Trophoblast cell (in vitro differentiated cells and primary cell): ENCODE results near the gene KCNS3.

Experiments
- DNase-seq, 2 donors: peaks; one replicate each; pipeline ENCODE4 v3.0.0-alpha.2; 2016
- H2AFZ ChIP-seq: 2 replicates; pipeline ENCODE4 v1.6.1; 2013; ENCODE audit warnings: low read length, moderate library complexity, mild to moderate bottlenecking; ENCODE audit not compliant: insufficient read depth, poor library complexity
- H2AK5ac ChIP-seq: 2 replicates; pipeline ENCODE4 v1.6.1; 2013; ENCODE audit warnings: mild to moderate bottlenecking, low read length
- H2BK120ac ChIP-seq: 2 replicates; pipeline ENCODE4 v1.6.1; 2013; ENCODE audit warnings: low read length, mild to moderate bottlenecking, moderate library complexity; ENCODE audit not compliant: insufficient read depth, poor library complexity
- H2BK12ac ChIP-seq: 2 replicates; pipeline ENCODE4 v1.6.1; 2013; ENCODE audit warnings: mild to moderate bottlenecking, low read length, moderate library complexity
- H2BK5ac ChIP-seq: 2 replicates; pipeline ENCODE4 v1.6.1; 2013; ENCODE audit warnings: low read length, low read depth, moderate library complexity, mild to moderate bottlenecking; ENCODE audit not compliant: poor library complexity
- H3K14ac ChIP-seq: 2 replicates; pipeline ENCODE4 v1.6.1; 2013; ENCODE audit warnings: mild to moderate bottlenecking, low read length
- H3K18ac ChIP-seq: 2 replicates; pipeline ENCODE4 v1.6.1; 2013; ENCODE audit warnings: mild to moderate bottlenecking, low read length
- H3K23ac ChIP-seq: 2 replicates; pipeline ENCODE4 v1.6.1; 2013; ENCODE audit warnings: low read length
- H3K27ac ChIP-seq: 2 replicates; pipeline ENCODE4 v1.5.1; 2013; ENCODE audit warnings: low read depth, mild to moderate bottlenecking, inconsistent platforms, low read length, moderate library complexity
- H3K27me3 ChIP-seq: 2 replicates; pipeline ENCODE4 v1.6.1; 2013; ENCODE audit warnings: inconsistent platforms, mild to moderate bottlenecking, low read length, moderate library complexity; ENCODE audit not compliant: insufficient read depth
- H3K36me3 ChIP-seq, 2 experiments: 1 replicate in 1 of 2; 2 replicates in 1 of 2; pipeline ENCODE4 v1.6.1; 2013; ENCODE audit warnings: low read length in 2 of 2, mild to moderate bottlenecking in 2 of 2, moderate library complexity in 1 of 2; ENCODE audit not compliant: insufficient read depth in 2 of 2, control insufficient read depth in 1 of 2
- H3K4ac ChIP-seq: 2 replicates; pipeline ENCODE4 v1.6.1; 2013; ENCODE audit warnings: low read depth, mild to moderate bottlenecking, low read length, moderate library complexity
- H3K4me1 ChIP-seq, 2 experiments: 1 replicate in 1 of 2; 2 replicates in 1 of 2; pipeline ENCODE4 v1.6.1; 2013; ENCODE audit warnings: low read length in 2 of 2, mild to moderate bottlenecking in 2 of 2, moderate library complexity in 1 of 2; ENCODE audit not compliant: insufficient read depth in 2 of 2, control insufficient read depth in 1 of 2
- H3K4me2 ChIP-seq: 2 replicates; pipeline ENCODE4 v1.6.1; 2013; ENCODE audit warnings: inconsistent platforms, mild to moderate bottlenecking, low read length, moderate library complexity
- H3K4me3 ChIP-seq: 2 replicates; pipeline ENCODE4 v1.5.1; 2013; ENCODE audit warnings: mild to moderate bottlenecking, low read depth, low read length, inconsistent platforms
- H3K79me1 ChIP-seq: one replicate; pipeline ENCODE4 v1.6.1; 2013; ENCODE audit warnings: low read length
- H3K79me2 ChIP-seq: 2 replicates; pipeline ENCODE4 v1.6.1; 2013; ENCODE audit warnings: low read length, mild to moderate bottlenecking; ENCODE audit not compliant: control insufficient read depth, insufficient read depth, poor library complexity
- H3K9ac ChIP-seq: 2 replicates; pipeline ENCODE4 v1.6.1; 2013; ENCODE audit warnings: mild to moderate bottlenecking, low read length
- H3K9me3 ChIP-seq: 2 replicates; pipeline ENCODE4 v1.6.1; 2013; ENCODE audit warnings: low read depth, mild to moderate bottlenecking, control low read depth, inconsistent platforms, low read length; ENCODE audit not compliant: insufficient read depth
- H4K12ac ChIP-seq: 2 replicates; pipeline ENCODE4 v1.6.1; 2013; ENCODE audit warnings: low read depth, mild to moderate bottlenecking, low read length, moderate library complexity
- H4K8ac ChIP-seq: 2 replicates; pipeline ENCODE4 v1.6.1; 2013; ENCODE audit warnings: low read depth, mild to moderate bottlenecking, low read length, moderate library complexity
- H4K91ac ChIP-seq: one replicate; pipeline ENCODE4 v1.6.1; 2013; ENCODE audit warnings: low read depth, mild to moderate bottlenecking, low read length, moderate library complexity
- WGBS: extraction: QIAGEN DNeasy Blood & Tissue Kit; methylation state at CpG from one replicate; pipeline ENCODE4 v1.1.7; 2013; ENCODE audit warnings: missing lambda C conversion rate; ENCODE audit not compliant: insufficient read length, insufficient coverage; ENCODE audit errors: extremely low coverage; 5-methylcytosine and 5-hydroxymethylcytosine counted together

Gene KCNS3

DNA sequence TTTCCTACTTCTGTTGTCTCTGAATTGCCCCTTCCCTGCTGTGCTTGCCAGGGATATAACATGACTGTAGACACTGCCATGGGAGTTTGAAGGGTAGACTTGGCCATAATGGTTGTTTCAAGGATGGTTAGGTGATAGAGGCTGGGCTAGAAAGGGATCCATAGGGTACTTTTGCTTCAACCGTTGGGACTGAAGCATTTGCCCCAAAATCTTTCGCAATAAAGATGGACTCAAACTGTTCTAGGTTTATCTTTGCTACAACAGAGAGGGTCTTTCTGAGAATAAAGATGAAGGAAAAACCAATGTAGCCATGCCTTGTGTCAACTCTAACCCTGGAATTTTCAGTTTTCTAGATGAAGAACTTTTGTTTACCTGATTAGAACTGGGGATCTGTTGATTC, 35.0 kb upstream of the KCNS3 start:
- WGBS = no CpG with 5 or more reads among the region's 2 CpGs
- H3K27me3 ChIP-seq = no peaks in the 10 kb centered on the region
- H2BK120ac ChIP-seq = no peak overlapping the region
- no peaks in the 10 kb centered on the region for H3K36me3 ChIP-seq
- H3K23ac ChIP-seq = no peak overlapping the region
- H4K91ac ChIP-seq = no peak overlapping the region
- H2BK5ac ChIP-seq = no peak overlapping the region
- no peak overlapping the region for H3K4me3 ChIP-seq
- no peak overlapping the region for H2BK12ac ChIP-seq
- no peaks in the 10 kb centered on the region for H3K9me3 ChIP-seq
- H3K14ac ChIP-seq = no peak overlapping the region
- H3K18ac ChIP-seq = no peak overlapping the region
- no peaks in the 10 kb centered on the region for H3K79me2 ChIP-seq
- H3K4me1 ChIP-seq = no peaks in the 10 kb centered on the region
- no peak overlapping the region for H3K27ac ChIP-seq
- no peak overlapping the region for H4K12ac ChIP-seq
- H4K8ac ChIP-seq = no peak overlapping the region
- H2AK5ac ChIP-seq = no peak overlapping the region
- H3K4me2 ChIP-seq = no peak overlapping the region
- no peak overlapping the region for H2AFZ ChIP-seq
- DNase-seq = no peak
- no peak overlapping the region for H3K4ac ChIP-seq
- no peaks in the 10 kb centered on the region for H3K79me1 ChIP-seq
- H3K9ac ChIP-seq = no peak overlapping the region

- Histone ChIP-seq H3K23ac (no peak overlapping the region), H3K4me3 (no peak overlapping the region), H4K8ac (no peak overlapping the region), H3K14ac (no peak overlapping the region), H4K12ac (no peak overlapping the region), H3K4ac (no peak overlapping the region), H3K9ac (no peak overlapping the region), H3K4me1 (no peaks in the 10 kb centered on the region), H2BK12ac (no peak overlapping the region), H3K18ac (no peak overlapping the region), H3K79me1 (no peaks in the 10 kb centered on the region), H3K9me3 (no peaks in the 10 kb centered on the region), H2BK5ac (no peak overlapping the region), H3K79me2 (no peaks in the 10 kb centered on the region), H3K27ac (no peak overlapping the region), H3K27me3 (no peaks in the 10 kb centered on the region), H4K91ac (no peak overlapping the region), H2AFZ (no peak overlapping the region), H3K36me3 (no peaks in the 10 kb centered on the region), H3K4me2 (no peak overlapping the region), H2BK120ac (no peak overlapping the region), H2AK5ac (no peak overlapping the region)
- WGBS = no CpG with 5 or more reads among the region's 7 CpGs
- DNase-seq = no peak
These were observed 32.7 kb upstream of the KCNS3 start for GRCh38 chr2:17845806-17846205.

- H3K9ac ChIP-seq = no peak overlapping the region
- no peaks in the 10 kb centered on the region for H3K36me3 ChIP-seq
- WGBS = no CpG with 5 or more reads among the region's 3 CpGs
- H2AK5ac ChIP-seq = no peak overlapping the region
- H3K4me2 ChIP-seq = no peak overlapping the region
- H4K12ac ChIP-seq = no peak overlapping the region
- no peak overlapping the region for H3K4ac ChIP-seq
- no peak overlapping the region for H3K4me3 ChIP-seq
- no peak overlapping the region for H3K18ac ChIP-seq
- H2BK12ac ChIP-seq = no peak overlapping the region
- no peak overlapping the region for H3K27ac ChIP-seq
- no peak overlapping the region for H4K91ac ChIP-seq
- no peak overlapping the region for H3K23ac ChIP-seq
- no peak overlapping the region for H2BK120ac ChIP-seq
- no peaks in the 10 kb centered on the region for H3K27me3 ChIP-seq
- DNase-seq = no peak
- H3K4me1 ChIP-seq = no peaks in the 10 kb centered on the region
- H3K9me3 ChIP-seq = no peaks in the 10 kb centered on the region
- no peaks in the 10 kb centered on the region for H3K79me2 ChIP-seq
- H3K79me1 ChIP-seq = no peaks in the 10 kb centered on the region
- H3K14ac ChIP-seq = no peak overlapping the region
- H2BK5ac ChIP-seq = no peak overlapping the region
- no peak overlapping the region for H4K8ac ChIP-seq
- H2AFZ ChIP-seq = no peak overlapping the region
These were observed 31.8 kb upstream of the KCNS3 start for GRCh38 chr2:17846676-17847075.

DNA sequence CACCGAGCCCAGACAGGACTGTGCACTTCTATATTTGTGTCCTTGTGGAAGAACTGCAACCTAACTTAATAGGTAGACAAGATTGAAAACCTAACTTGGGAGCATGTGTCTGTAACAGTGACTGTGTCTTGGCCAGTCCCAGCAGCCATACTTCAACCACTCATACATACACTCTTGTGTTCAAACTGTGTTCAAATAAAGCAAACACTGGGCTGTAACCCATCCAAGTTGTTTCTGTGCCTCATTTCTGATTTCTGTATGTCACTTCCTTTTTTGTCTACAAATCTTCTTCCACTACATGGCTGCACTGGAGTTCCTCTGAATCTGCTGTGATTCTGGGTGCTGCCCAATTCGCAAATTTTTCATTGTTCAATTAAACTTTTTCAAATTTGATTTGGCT, 31.2 kb upstream of the KCNS3 start:
- WGBS = no CpG with 5 or more reads among the region's 2 CpGs

More for the DNA sequence above, 31.2 kb upstream of the KCNS3 start:
- Histone ChIP-seq H4K91ac (no peak overlapping the region), H4K8ac (no peak overlapping the region), H2AFZ (no peak overlapping the region), H2BK5ac (no peak overlapping the region), H3K79me2 (no peaks in the 10 kb centered on the region), H2AK5ac (no peak overlapping the region), H3K9me3 (no peaks in the 10 kb centered on the region), H3K79me1 (no peaks in the 10 kb centered on the region), H4K12ac (no peak overlapping the region), H3K14ac (no peak overlapping the region), H3K4ac (no peak overlapping the region), H2BK12ac (no peak overlapping the region), H3K4me3 (no peak overlapping the region), H3K9ac (no peak overlapping the region), H3K4me2 (no peak overlapping the region), H3K4me1 (no peaks in the 10 kb centered on the region), H3K18ac (no peak overlapping the region), H3K27ac (no peak overlapping the region), H2BK120ac (no peak overlapping the region), H3K36me3 (no peaks in the 10 kb centered on the region), H3K27me3 (no peaks in the 10 kb centered on the region), H3K23ac (no peak overlapping the region)
- no peak for DNase-seq
